Measurements from ENCODE around the gene ZFP1.
A peak's percentile ranks its signal among the peaks of the same experiment; 100 is the strongest.

ZFP1 gene

GRCh38 chr16:75147968-75148310 lies 385 bp upstream of the ZFP1 start:
- CTCF ChIA-PET = interaction anchor here (0.8 to 3.6 kb wide), 2 partner anchors 17 to 37 kb away, joined by 3 to 13 read pairs; no protein-coding TSS in a partner anchor
- no peak for TF ChIP-seq CTCF (IDR thresholded peaks at IDR 0.05; ENCODE audit: control extremely low read depth, extremely low read depth, low read depth, missing control alignments)

GRCh38 chr16:75151798-75152197 lies 3.5 kb downstream of the ZFP1 start:
- CTCF ChIA-PET = interaction anchor here (1.0 kb wide), 1 partner anchor 23 kb away, joined by 3 read pairs; no protein-coding TSS in a partner anchor
- TF ChIP-seq CTCF (IDR thresholded peaks at IDR 0.05; ENCODE audit: control extremely low read depth, extremely low read depth, low read depth, missing control alignments) = no peak
- DNase-seq (ENCODE audit: extremely low spot score) = no peak

More at GRCh38 chr16:75147968-75148310, 385 bp upstream of the ZFP1 start:
- DNase-seq (ENCODE audit: extremely low spot score) = no peak
- POLR2A ChIA-PET = no interaction called here

GRCh38 chr16:75152635-75153034 lies 4.3 kb downstream of the ZFP1 start:
- ChIA-PET POLR2A (no interaction called here), CTCF (interaction anchor here (1.0 kb wide), 1 partner anchor 22 kb away, joined by 3 read pairs; no protein-coding TSS in a partner anchor)
- no peak for TF ChIP-seq CTCF (IDR thresholded peaks at IDR 0.05; ENCODE audit: control extremely low read depth, extremely low read depth, low read depth, missing control alignments)
- DNase-seq (ENCODE audit: extremely low spot score) = peak; percentile 33

More at GRCh38 chr16:75151798-75152197, 3.5 kb downstream of the ZFP1 start:
- POLR2A ChIA-PET = no interaction called here

GRCh38 chr16:75160386-75160785 lies 12.1 kb downstream of the ZFP1 start:
- no peak for DNase-seq (ENCODE audit: extremely low spot score)
- no peak for TF ChIP-seq CTCF (IDR thresholded peaks at IDR 0.05; ENCODE audit: control extremely low read depth, extremely low read depth, low read depth, missing control alignments)
- POLR2A ChIA-PET = no interaction called here
- CTCF ChIA-PET = interaction anchor here (0.8 kb wide), 1 partner anchor 17 kb away, joined by 3 read pairs; no protein-coding TSS in a partner anchor

GRCh38 chr16:75169899-75170405 lies 21.6 kb downstream of the ZFP1 start:
- TF ChIP-seq CTCF (IDR thresholded peaks at IDR 0.05; ENCODE audit: control extremely low read depth, extremely low read depth, low read depth, missing control alignments) = no peak
- no peak for DNase-seq (ENCODE audit: extremely low spot score)
- CTCF ChIA-PET = no interaction called here
- POLR2A ChIA-PET = no interaction called here

GRCh38 chr16:75172578-75172977 lies 24.3 kb downstream of the ZFP1 start:
- TF ChIP-seq CTCF (IDR thresholded peaks at IDR 0.05; ENCODE audit: control extremely low read depth, extremely low read depth, low read depth, missing control alignments) = no peak
- DNase-seq (ENCODE audit: extremely low spot score) = no peak
- ChIA-PET POLR2A (no interaction called here), CTCF (interaction anchor here (2.5 kb wide), 1 partner anchor 26 kb away, joined by 7 read pairs; no protein-coding TSS in a partner anchor)
